Measurements from ENCODE around the gene SERPING1.

DNA sequence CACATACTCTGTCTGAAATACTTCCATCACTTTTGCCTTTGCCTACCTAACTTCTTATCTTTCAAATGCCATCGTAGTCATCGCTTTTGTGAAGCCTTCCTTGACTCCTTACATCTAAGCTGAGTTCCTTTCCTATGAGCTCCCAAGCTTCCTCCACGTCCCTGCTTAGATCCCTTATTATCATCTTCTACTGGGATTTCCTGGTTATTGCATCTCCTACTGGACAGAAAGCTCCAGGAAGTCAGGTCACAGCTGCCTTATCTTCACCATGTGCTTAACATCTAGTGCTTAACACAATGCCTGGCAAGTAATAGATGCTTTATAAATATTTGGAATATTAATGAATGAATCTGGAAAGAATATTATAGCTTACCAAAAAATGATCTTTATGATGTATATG is 46.3 kb downstream of the SERPING1 start:
- TF ChIP-seq, protein P1, sequence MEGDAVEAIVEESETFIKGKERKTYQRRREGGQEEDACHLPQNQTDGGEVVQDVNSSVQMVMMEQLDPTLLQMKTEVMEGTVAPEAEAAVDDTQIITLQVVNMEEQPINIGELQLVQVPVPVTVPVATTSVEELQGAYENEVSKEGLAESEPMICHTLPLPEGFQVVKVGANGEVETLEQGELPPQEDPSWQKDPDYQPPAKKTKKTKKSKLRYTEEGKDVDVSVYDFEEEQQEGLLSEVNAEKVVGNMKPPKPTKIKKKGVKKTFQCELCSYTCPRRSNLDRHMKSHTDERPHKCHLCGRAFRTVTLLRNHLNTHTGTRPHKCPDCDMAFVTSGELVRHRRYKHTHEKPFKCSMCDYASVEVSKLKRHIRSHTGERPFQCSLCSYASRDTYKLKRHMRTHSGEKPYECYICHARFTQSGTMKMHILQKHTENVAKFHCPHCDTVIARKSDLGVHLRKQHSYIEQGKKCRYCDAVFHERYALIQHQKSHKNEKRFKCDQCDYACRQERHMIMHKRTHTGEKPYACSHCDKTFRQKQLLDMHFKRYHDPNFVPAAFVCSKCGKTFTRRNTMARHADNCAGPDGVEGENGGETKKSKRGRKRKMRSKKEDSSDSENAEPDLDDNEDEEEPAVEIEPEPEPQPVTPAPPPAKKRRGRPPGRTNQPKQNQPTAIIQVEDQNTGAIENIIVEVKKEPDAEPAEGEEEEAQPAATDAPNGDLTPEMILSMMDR (conservative IDR thresholded peaks at IDR 0.05 in 1 of 2, IDR thresholded peaks at IDR 0.05 in 1 of 2; ENCODE audit: extremely low read depth in 1 of 2, insufficient read depth in 1 of 2, low read depth in 1 of 2, low read length in 2 of 2) = no peak
- TF ChIP-seq EZH2 (IDR thresholded peaks at IDR 0.05; ENCODE audit: borderline replicate concordance, low read length) = no peak
